DOHH2 (cell line): ENCODE data around the gene MCF2L.

Experiments
- H3F3A ChIP-seq: fragments of 200-600 bp; sonication (generic), shearing (Covaris generic); 2 replicates; pipeline ENCODE4 v1.6.0; 2016; ENCODE audit warnings: antibody characterized with exemption, mild to moderate bottlenecking; ENCODE audit not compliant: control insufficient read depth, insufficient read depth
- H3K27ac ChIP-seq: fragments of 200-600 bp; sonication (generic); 2 replicates; pipeline ENCODE4 v1.5.1; 2014; ENCODE audit warnings: low read depth, mild to moderate bottlenecking, low read length, moderate library complexity
- H3K27me3 ChIP-seq: fragments of 200-600 bp; sonication (generic); 2 replicates; pipeline ENCODE4 v1.6.1; 2014; ENCODE audit warnings: mild to moderate bottlenecking, low read length, mixed read lengths; ENCODE audit not compliant: control insufficient read depth
- H3K36me3 ChIP-seq: fragments of 200-600 bp; sonication (generic); 2 replicates; pipeline ENCODE4 v1.6.1; 2014; ENCODE audit warnings: mild to moderate bottlenecking, low read length, moderate library complexity, mixed read lengths; ENCODE audit not compliant: control insufficient read depth
- H3K4me1 ChIP-seq: fragments of 200-600 bp; sonication (generic); 2 replicates; pipeline ENCODE4 v1.6.1; 2014; ENCODE audit warnings: mild to moderate bottlenecking, low read length, mixed read lengths; ENCODE audit not compliant: control insufficient read depth
- H3K4me2 ChIP-seq: fragments of 200-600 bp; sonication (generic); 2 replicates; pipeline ENCODE4 v1.6.0; 2014; ENCODE audit warnings: mild to moderate bottlenecking, low read length, moderate library complexity
- H3K4me3 ChIP-seq: fragments of 200-600 bp; sonication (generic); 2 replicates; pipeline ENCODE4 v1.5.1; 2014; ENCODE audit warnings: mild to moderate bottlenecking, low read length, mixed read lengths
- H3K79me2 ChIP-seq: fragments of 200-600 bp; sonication (generic); 2 replicates; pipeline ENCODE4 v1.6.1; 2014; ENCODE audit warnings: mild to moderate bottlenecking, low read length, mixed read lengths; ENCODE audit not compliant: control insufficient read depth
- H3K9me2 ChIP-seq: fragments of 200-600 bp; sonication (generic); replicated peaks from 2 replicates; pipeline ENCODE4 v1.6.1; 2014; ENCODE audit warnings: mild to moderate bottlenecking, low read length, mixed read lengths; ENCODE audit not compliant: control insufficient read depth
- H3K9me3 ChIP-seq: fragments of 200-600 bp; sonication (generic); 2 replicates; pipeline ENCODE4 v1.6.1; 2014; ENCODE audit warnings: antibody characterized with exemption, low read length, mixed read lengths; ENCODE audit not compliant: control insufficient read depth, insufficient read depth
- H4K20me1 ChIP-seq: fragments of 200-600 bp; sonication (generic); 2 replicates; pipeline ENCODE4 v1.6.0; 2014; ENCODE audit warnings: low read depth, mild to moderate bottlenecking, antibody characterized with exemption, low read length, moderate library complexity; ENCODE audit not compliant: control insufficient read depth, insufficient read depth
- EZH2phosphoT487 ChIP-seq: fragments of 200-600 bp; sonication (generic); IDR thresholded peaks from 2 replicates; pipeline ENCODE4 v1.6.1; 2017; ENCODE audit warnings: borderline replicate concordance, mild to moderate bottlenecking, antibody characterized with exemption, low read length, moderate library complexity, mixed read lengths
- TF ChIP-seq, protein P1 (sequence below): fragments of 200-600 bp; sonication (generic); IDR thresholded peaks from one replicate; pipeline ENCODE4 v1.5.1; 2014; ENCODE audit warnings: antibody characterized with exemption, mild to moderate bottlenecking, low read depth, low read length; ENCODE audit not compliant: poor library complexity, severe bottlenecking

MCF2L gene

DNA sequence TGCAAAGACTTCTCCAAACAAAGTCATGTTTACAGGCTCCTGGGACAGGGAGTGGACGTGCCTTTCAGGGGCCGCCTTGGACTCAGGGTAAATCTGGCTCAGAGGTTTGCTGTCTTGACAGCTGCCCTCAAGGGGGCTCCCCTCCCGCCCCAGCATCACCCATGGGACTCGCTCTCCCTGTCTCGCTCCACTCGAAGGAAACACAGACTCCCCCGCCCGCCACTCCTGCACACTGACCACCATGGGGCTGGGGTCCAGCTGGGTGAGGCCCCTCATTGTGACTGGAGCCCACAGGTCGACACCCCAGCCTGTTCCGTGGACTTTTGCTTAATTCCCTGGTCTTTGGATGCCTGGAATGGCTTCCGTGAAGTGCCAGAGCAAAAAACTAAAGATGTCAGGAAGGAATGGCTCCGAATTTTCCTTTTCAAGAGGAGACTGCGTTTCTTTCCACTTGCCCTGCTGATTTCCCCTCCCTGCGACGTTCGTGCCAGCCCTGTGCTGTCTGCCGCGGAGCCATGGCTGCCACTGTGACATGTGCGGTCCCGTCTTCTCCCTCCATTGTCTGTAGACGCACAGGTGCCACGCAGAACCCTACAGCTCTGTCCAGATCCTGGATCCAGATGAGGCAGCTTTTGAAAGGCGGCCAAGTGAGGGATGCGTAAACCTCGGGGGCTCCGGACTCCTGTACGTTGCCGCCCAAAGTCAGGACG is 48.6 kb downstream of the MCF2L start:
- Histone ChIP-seq H3K36me3 (no peaks in the 10 kb centered on the region), H3K4me3 (no peak overlapping the region), H3K9me2 (no peaks in the 10 kb centered on the region), H3K4me2 (no peak overlapping the region), H3K79me2 (no peaks in the 10 kb centered on the region), H4K20me1 (no peaks in the 10 kb centered on the region), H3K27ac (no peak overlapping the region), H3K4me1 (no peaks in the 10 kb centered on the region), H3K27me3 (no peaks in the 10 kb centered on the region), H3F3A (no peaks in the 10 kb centered on the region), H3K9me3 (no peaks in the 10 kb centered on the region)
- TF ChIP-seq, protein P1, sequence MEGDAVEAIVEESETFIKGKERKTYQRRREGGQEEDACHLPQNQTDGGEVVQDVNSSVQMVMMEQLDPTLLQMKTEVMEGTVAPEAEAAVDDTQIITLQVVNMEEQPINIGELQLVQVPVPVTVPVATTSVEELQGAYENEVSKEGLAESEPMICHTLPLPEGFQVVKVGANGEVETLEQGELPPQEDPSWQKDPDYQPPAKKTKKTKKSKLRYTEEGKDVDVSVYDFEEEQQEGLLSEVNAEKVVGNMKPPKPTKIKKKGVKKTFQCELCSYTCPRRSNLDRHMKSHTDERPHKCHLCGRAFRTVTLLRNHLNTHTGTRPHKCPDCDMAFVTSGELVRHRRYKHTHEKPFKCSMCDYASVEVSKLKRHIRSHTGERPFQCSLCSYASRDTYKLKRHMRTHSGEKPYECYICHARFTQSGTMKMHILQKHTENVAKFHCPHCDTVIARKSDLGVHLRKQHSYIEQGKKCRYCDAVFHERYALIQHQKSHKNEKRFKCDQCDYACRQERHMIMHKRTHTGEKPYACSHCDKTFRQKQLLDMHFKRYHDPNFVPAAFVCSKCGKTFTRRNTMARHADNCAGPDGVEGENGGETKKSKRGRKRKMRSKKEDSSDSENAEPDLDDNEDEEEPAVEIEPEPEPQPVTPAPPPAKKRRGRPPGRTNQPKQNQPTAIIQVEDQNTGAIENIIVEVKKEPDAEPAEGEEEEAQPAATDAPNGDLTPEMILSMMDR, result no peak
- TF ChIP-seq EZH2phosphoT487, result no peak

DNA sequence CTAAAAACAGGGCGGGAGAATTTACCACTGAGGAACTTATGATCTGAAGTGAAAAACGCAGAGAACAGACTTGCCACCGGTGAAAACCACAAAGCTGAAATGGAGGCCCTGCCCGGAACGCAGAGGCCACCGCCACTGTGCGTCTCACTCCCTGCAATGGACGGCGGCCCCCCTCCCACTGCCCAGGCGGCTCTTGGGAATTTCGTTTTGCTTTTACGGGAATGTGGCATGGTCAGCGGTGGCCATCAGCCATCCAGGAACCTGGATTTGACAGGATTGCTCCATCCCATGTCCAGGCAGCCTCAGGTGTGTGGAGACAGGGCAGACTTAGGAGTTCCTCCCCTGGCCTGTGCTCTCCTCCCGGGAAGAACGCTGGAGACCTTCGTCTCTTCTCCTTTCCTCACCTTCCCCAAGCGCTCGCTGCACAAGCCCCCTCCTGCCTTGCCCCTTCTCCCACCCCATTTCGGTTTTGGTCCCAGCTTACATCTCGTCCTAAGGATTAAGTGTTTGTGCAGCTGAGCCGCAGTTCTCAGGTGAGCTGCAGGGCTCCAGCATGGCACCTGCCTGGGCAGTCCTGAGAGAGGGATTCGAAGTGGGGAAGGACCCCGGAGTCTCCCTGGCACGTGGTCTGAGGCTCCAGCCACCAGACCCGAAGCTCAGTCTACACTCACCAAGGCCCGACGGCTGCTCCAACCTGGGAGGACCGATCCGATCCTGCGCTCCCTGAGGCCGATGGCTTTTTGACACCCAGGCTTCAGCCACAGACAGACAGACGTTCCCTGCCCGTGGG is 49.9 kb downstream of the MCF2L start:
- H3K36me3 ChIP-seq, result no peaks in the 10 kb centered on the region
- no peaks in the 10 kb centered on the region for H3F3A ChIP-seq
- no peaks in the 10 kb centered on the region for H3K79me2 ChIP-seq
- H3K27me3 ChIP-seq, result no peaks in the 10 kb centered on the region
- H4K20me1 ChIP-seq, result no peaks in the 10 kb centered on the region
- H3K4me1 ChIP-seq, result no peaks in the 10 kb centered on the region
- no peak overlapping the region for H3K4me3 ChIP-seq
- TF ChIP-seq EZH2phosphoT487, result no peak
- TF ChIP-seq, protein P1, result no peak
- H3K9me2 ChIP-seq, result no peaks in the 10 kb centered on the region
- H3K27ac ChIP-seq, result no peak overlapping the region
- H3K9me3 ChIP-seq, result no peaks in the 10 kb centered on the region
- no peak overlapping the region for H3K4me2 ChIP-seq

DNA sequence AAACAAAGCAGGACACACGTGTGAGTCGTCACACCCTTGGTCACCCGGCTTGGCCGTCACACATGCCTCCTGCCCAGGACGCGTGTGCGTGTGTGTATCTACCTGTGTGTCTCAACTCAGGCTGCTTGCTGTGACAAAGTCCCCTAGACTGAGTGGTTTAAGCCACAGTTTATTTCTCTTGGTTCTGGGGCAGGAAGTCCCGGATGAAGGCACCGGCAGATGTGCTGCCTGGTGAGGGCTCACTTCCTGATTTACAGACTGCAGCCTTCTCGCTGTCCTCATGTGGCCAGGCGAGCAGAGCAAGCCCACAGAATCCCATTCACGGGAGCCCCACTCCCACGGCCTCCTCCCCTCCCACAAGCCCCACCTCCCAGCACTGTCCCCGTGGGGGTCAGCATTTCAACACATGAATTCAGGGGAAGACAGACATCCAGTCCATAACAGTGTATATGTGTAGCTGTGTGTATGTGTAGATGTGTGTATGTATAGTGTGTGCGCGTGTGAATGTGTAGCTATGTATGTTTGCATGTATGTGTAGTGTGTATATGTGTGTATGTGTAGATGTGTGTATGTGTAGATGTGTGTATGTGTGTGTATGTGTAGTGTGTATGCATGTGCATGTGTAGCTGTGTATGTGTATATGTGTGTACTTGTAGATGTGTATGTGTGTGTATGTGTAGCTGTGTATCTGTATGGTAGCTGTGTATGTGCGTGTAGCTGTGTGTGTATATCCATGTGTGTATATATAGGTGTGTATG is 51.5 kb downstream of the MCF2L start:
- H3K27me3 ChIP-seq, result no peaks in the 10 kb centered on the region
- H3K4me2 ChIP-seq, result no peak overlapping the region
- no peak overlapping the region for H3K4me3 ChIP-seq
- H3F3A ChIP-seq, result no peaks in the 10 kb centered on the region
- H3K9me2 ChIP-seq, result no peaks in the 10 kb centered on the region
- no peak overlapping the region for H3K27ac ChIP-seq
- no peaks in the 10 kb centered on the region for H3K9me3 ChIP-seq
- H4K20me1 ChIP-seq, result no peaks in the 10 kb centered on the region
- no peaks in the 10 kb centered on the region for H3K36me3 ChIP-seq
- H3K79me2 ChIP-seq, result no peaks in the 10 kb centered on the region
- H3K4me1 ChIP-seq, result no peaks in the 10 kb centered on the region
- TF ChIP-seq, protein P1, result no peak
- TF ChIP-seq EZH2phosphoT487, result no peak
